Motor neuron (in vitro differentiated cells): ENCODE data around the gene CLMN. TPM values are rescaled to one million over a fixed set of nuclear protein-coding genes. Genes with fewer than 3 reads are reported as not detected.

ENCODE experiments used
- ATAC-seq, 8 experiments: fragments of 200-7000 bp; cut with Tn5 transposase; replicated peaks in 6 of 8; 2 replicates each; pipeline ENCODE4 v1.8.0; 2021; ENCODE audit warnings: mild to moderate bottlenecking in 8 of 8, moderate library complexity in 8 of 8
- H3K27ac ChIP-seq, 2 donors: fragments of 250-450 bp; sonication (Bioruptor Pico); 2 replicates each; pipeline ENCODE4 v1.9.0; 2021; ENCODE audit warnings: antibody characterized with exemption in 2 of 2, mild to moderate bottlenecking in 2 of 2, moderate library complexity in 1 of 2
- H3K4me1 ChIP-seq, 2 donors: fragments of 250-450 bp; sonication (Bioruptor Pico); replicated peaks in 1 of 2; 2 replicates each; pipeline ENCODE4 v1.6.1; 2021; ENCODE audit warnings: antibody characterized with exemption in 2 of 2, mild to moderate bottlenecking in 2 of 2, moderate library complexity in 1 of 2
- H3K4me3 ChIP-seq, 5 donors: fragments of 250-450 bp; sonication (Bioruptor Pico); 2 replicates each; pipeline ENCODE4 v1.9.0; 2021; ENCODE audit warnings: antibody characterized with exemption in 5 of 5, mild to moderate bottlenecking in 5 of 5, moderate library complexity in 4 of 5
- WGBS, 10 experiments: fragments of 450-650 bp; shearing (Covaris generic); methylation state at CpG; one replicate each; pipeline ENCODE4 v1.0.0; 2022; 5-methylcytosine and 5-hydroxymethylcytosine counted together
- in situ Hi-C, 9 experiments: fragments of 400-800 bp; cut with MboI; loops; one replicate each; pipeline ENCODE4 v1.15.0; 2021; ENCODE audit warnings: low sequenced_read_pairs in 9 of 9, low pct_unique_long_range_greater_than_20kb in 2 of 9; ENCODE audit not compliant: unreplicated experiment in 9 of 9
- total RNA-seq, 8 experiments: library from RNA; unstranded; fragments of 300-600 nt; gene quantifications; 2 replicates each; pipeline versions ENCODE4 v1.2.3 to v1.2.4, GENCODE V29; 2022

CLMN gene
- total RNA-seq, 8 experiments from 2014 or later, result 0.10 to 5.3 (median 2.8) TPM

GRCh38 chr14:95227279-95227860 is 92.3 kb downstream of the CLMN start:
- WGBS, 10 experiments, result 27 to 91% (median 71%) methylated on average over 3 to 16 of the region's 19 CpGs
- in situ Hi-C loops, result no loop called here
- H3K4me3 ChIP-seq, result no peak overlapping the region
- peaks cover 4 to 6% of the 10 kb centered on the region in 2 donors for H3K4me1 ChIP-seq
- H3K27ac ChIP-seq, result no peak overlapping the region
- ATAC-seq, result peak in 3 of 8 experiments; percentile 10 to 91 (median 22)

- no peak overlapping the region for H3K27ac ChIP-seq
- in situ Hi-C loops, result no loop called here
- no peak overlapping the region for H3K4me3 ChIP-seq
- WGBS, 10 experiments, result 0 to 100% (median 75%) methylated on average over 1 to 6 of the region's 8 CpGs; no CpG with 5 or more reads in 1 of the 10 experiments
- H3K4me1 ChIP-seq, result peaks cover 0 to 12% of the 10 kb centered on the region in 2 donors
- ATAC-seq, result no peak
Measured at GRCh38 chr14:95226801-95227200, 92.9 kb downstream of the CLMN start.

GRCh38 chr14:95225251-95225887 is 94.3 kb downstream of the CLMN start:
- WGBS, 10 experiments, result 33 to 100% (median 76%) methylated on average over 1 to 4 of the region's 7 CpGs
- Histone ChIP-seq H3K27ac (no peak overlapping the region), H3K4me1 (peaks cover 0 to 8% of the 10 kb centered on the region in 2 donors), H3K4me3 (no peak overlapping the region)
- in situ Hi-C loops, result no loop called here
- no peak for ATAC-seq

GRCh38 chr14:95222870-95223398 is 96.8 kb downstream of the CLMN start:
- in situ Hi-C loops, result no loop called here
- WGBS, 10 experiments, result 0 to 100% (median 91%) methylated on average over 1 to 3 of the region's 3 CpGs; no CpG with 5 or more reads in 4 of the 10 experiments
- Histone ChIP-seq H3K4me3 (no peak overlapping the region), H3K4me1 (peaks cover 0 to 8% of the 10 kb centered on the region in 2 donors), H3K27ac (no peak overlapping the region)
- ATAC-seq, result no peak

- WGBS, 10 experiments, result 18 to 76% (median 46%) methylated on average over 2 to 7 of the region's 10 CpGs; no CpG with 5 or more reads in 2 of the 10 experiments
- H3K27ac ChIP-seq, result no peak overlapping the region
- no peak for ATAC-seq
- H3K4me1 ChIP-seq, result peaks cover 0 to 8% of the 10 kb centered on the region in 2 donors
- in situ Hi-C loops, result no loop called here
- H3K4me3 ChIP-seq, result no peak overlapping the region
Measured at GRCh38 chr14:95222151-95222631, 97.5 kb downstream of the CLMN start.

- ATAC-seq, result no peak
- Histone ChIP-seq H3K4me3 (no peak overlapping the region), H3K4me1 (peaks cover 0 to 8% of the 10 kb centered on the region in 2 donors), H3K27ac (no peak overlapping the region)
- WGBS, 10 experiments, result 71 to 99% (median 94%) methylated on average over 4 to 12 of the region's 12 CpGs; no CpG with 5 or more reads in 3 of the 10 experiments
- in situ Hi-C loops, result no loop called here
Measured at GRCh38 chr14:95221531-95221930, 98.2 kb downstream of the CLMN start.

- Histone ChIP-seq H3K4me1 (peaks cover 0 to 13% of the 10 kb centered on the region in 2 donors), H3K27ac (no peak overlapping the region), H3K4me3 (no peak overlapping the region)
- WGBS, 10 experiments, result 17 to 100% (median 70%) methylated on average over 1 to 7 of the region's 11 CpGs; no CpG with 5 or more reads in 1 of the 10 experiments
- no peak for ATAC-seq
- in situ Hi-C loops, result no loop called here
Measured at GRCh38 chr14:95220663-95221231, 99.0 kb downstream of the CLMN start.

DNA sequence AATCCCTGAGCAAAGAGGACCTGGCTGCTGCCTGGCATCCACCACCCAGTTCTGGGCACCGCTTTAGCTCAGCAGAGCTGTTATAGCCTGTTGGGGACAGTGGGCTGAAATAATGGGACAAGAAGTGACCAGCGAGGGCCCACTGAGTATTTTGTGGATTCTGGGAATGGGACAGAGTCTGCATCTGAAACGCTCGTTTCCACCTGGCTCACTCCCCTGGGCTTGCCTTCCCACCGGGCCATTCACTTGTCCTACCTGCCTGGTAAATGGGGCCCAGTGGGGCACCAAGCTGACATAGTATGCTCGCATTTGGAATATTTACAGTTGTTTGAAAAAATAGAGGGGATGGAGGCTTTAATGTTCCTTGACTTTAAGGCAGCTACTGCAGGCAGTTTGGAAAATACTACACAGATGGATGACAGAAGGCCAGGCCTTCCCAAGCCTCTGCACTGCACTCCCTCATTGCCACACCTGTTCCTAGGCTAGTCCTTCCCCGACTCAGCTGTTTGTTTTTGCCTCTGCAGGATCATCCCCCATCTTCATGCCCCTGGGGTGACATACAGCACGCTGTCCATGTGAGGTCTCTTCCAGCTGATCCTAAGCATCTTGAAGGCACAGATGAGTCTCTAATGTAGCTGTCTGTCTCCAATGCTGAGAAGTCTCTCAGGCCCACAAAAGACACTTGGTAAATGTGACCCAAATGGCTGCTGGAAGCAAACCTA is 101.1 kb downstream of the CLMN start:
- 38 to 82% (median 57%) methylated on average over 1 to 6 of the region's 8 CpGs; no CpG with 5 or more reads in 5 of the 10 experiments for WGBS, 10 experiments
- in situ Hi-C loops, result no loop called here
- Histone ChIP-seq H3K27ac (no peak overlapping the region), H3K4me1 (peaks cover 0 to 18% of the 10 kb centered on the region in 2 donors), H3K4me3 (no peak overlapping the region)
- no peak for ATAC-seq

GRCh38 chr14:95218006-95218405 is 101.7 kb downstream of the CLMN start:
- Histone ChIP-seq H3K4me3 (no peak overlapping the region), H3K27ac (no peak overlapping the region), H3K4me1 (peaks cover 0 to 18% of the 10 kb centered on the region in 2 donors)
- 19 to 100% (median 86%) methylated on average over 1 to 3 of the region's 4 CpGs; no CpG with 5 or more reads in 4 of the 10 experiments for WGBS, 10 experiments
- ATAC-seq, result no peak
- in situ Hi-C loops, result no loop called here

DNA sequence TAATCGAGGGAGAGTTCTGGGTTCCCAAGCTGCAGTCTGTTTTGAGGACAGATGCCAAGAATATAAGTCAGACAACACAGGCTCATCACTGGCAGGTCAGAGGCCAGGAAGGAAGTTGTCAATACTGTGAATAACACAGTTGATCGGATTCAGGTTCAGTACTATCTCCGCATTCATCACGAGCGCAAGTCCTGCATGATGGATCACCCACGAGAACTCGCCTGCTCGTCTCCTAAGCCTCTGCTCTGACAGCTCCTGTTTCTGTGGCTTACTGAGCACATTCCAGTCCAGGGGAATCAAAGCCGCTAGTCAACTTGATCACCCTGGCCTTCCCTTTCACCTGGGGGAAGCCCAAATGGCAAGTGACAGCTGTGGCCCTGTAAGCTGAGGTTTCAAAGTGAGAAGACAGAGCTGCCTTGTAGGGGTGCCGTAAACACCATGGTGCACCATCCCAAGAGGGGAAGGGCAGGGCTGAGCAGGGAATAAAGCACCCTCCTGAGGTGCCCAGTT is 102.3 kb downstream of the CLMN start:
- 55 to 100% (median 78%) methylated on average over 1 to 9 of the region's 10 CpGs; no CpG with 5 or more reads in 4 of the 10 experiments for WGBS, 10 experiments
- no peak for ATAC-seq

DNA sequence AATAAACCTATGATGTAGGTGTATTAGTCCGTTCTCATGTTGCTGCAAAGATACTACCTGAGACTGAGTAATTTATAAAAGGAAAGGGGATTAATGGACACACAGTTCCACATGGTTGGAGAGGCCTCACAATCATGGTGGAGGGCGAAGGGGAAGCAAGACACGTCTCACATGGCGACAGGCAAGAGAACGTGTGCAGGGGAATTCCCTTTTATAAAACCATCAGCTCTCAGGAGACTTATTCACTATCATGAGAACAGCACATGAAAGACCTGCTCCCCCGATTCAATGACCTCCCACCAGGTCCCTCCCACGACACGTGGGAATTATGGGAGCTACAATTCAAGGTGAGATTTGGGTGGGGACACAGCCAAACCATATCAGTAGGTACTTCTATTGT is 103.7 kb downstream of the CLMN start:
- Histone ChIP-seq H3K4me1 (peaks cover 0 to 10% of the 10 kb centered on the region in 2 donors), H3K27ac (no peak overlapping the region), H3K4me3 (no peak overlapping the region)
- 33 to 94% (median 50%) methylated on average over 1 to 6 of the region's 8 CpGs; no CpG with 5 or more reads in 5 of the 10 experiments for WGBS, 10 experiments
- no peak for ATAC-seq
- in situ Hi-C loops, result no loop called here

More for the DNA sequence above, 102.3 kb downstream of the CLMN start:
- Histone ChIP-seq H3K4me1 (peaks cover 0 to 16% of the 10 kb centered on the region in 2 donors), H3K27ac (no peak overlapping the region), H3K4me3 (no peak overlapping the region)
- in situ Hi-C loops, result no loop called here

DNA sequence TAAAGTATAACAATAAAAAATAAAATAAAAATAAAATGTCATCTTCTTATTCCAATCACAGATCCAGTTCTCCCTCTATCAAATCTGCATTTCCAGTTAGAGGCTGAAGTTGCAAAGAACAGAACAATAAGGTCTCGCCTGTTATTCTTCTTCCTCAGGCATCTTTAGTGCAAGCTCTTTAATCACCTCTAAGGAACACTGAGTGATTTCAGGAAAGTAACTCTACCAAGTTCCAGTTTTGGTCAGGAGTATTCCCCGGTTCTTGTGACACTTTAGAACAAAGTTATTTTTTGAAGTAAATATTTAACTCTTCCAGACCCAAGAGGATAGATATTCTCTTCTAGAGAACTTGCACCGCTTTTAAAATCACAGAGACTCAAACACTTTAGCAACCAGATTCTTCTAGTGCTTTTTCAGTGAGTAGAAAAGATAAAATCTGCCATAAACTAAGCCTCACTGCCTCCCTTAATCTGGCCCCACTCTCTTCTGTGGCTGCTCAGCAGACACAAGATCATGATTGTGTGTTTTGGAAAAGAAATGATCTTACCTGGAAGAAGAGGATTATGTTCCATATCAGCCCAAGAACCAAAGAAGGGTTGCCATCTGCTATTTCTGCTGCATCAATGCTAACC is 104.5 kb downstream of the CLMN start:
- H3K4me3 ChIP-seq, result no peak overlapping the region
- H3K27ac ChIP-seq, result no peak overlapping the region
- ATAC-seq, result no peak
- WGBS, 10 experiments, result 40 to 93% (median 80%) methylated on average over 2 to 3 of the region's 3 CpGs; no CpG with 5 or more reads in 1 of the 10 experiments
- in situ Hi-C loops, result no loop called here
- H3K4me1 ChIP-seq, result peaks cover 0 to 10% of the 10 kb centered on the region in 2 donors
